Stimulated activated CD8-positive, alpha-beta memory T cell treated with anti-CD3 and anti-CD28 coated beads, Interleukin-12 subunit alpha, Interleukin-12 subunit beta, amount 100 ng/mL, for 4 hours (primary cell): Measurements from ENCODE around the gene GOLGA7B.

Source experiments
- DNase-seq: peaks from one replicate; pipeline ENCODE4 v3.0.0-alpha.2; 2020; ENCODE audit warnings: low read depth

Gene GOLGA7B

GRCh38 chr10:97849687-97850402 lies at the start of gene GOLGA7B:
Gene GOLGA7B (plus strand): TSS chr10:97849843. CDS start chr10:97850304, 461 bp downstream.
- peak; percentile 51 for DNase-seq

GRCh38 chr10:97800474-97800873 lies 49.2 kb upstream of the GOLGA7B start:
- DNase-seq = no peak

DNA sequence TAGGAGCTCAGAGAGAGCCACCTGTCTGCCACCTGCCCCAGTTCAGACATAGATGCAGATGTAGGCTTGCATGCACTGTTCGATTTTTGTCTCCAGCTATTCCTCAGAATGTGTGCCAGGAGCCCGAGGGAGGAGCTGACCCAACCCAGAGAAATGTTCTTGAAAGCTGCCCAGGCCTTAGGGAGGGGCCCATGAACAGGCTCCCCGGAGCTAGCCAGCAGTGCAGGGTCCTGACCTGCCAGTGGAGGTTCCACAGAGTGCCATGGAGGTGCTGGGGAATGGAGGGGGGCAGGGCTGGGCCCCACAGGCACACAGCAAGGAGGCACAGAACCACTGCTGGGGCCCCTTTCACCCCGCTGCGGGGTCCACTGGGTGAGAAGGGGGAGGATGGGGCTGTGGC lies 48.2 kb upstream of the GOLGA7B start:
- no peak for DNase-seq

- DNase-seq = no peak
These were observed 44.4 kb upstream of the GOLGA7B start for GRCh38 chr10:97805096-97805884.

DNA sequence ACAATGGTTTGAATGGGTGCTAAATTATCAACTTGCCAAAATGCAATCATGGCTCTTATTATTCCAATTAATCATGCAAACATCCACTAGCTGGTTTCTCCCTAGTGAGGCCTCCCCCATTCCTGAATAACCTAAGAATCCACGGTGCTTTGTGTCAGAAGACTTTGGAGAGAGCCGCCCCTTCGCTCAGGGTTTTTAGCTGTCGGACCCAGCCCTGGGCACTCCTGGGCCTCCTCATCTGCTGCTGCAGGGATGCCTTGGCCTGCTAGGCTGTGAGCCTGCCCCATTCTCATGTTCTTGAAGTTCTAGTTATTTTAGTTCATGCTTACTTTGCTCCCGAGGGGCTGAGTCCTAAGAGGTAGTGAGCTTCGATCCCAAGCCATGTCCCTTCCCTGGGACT lies 43.7 kb upstream of the GOLGA7B start:
- DNase-seq = no peak

- DNase-seq = no peak
These were observed 39.2 kb upstream of the GOLGA7B start for GRCh38 chr10:97810446-97810845.

DNA sequence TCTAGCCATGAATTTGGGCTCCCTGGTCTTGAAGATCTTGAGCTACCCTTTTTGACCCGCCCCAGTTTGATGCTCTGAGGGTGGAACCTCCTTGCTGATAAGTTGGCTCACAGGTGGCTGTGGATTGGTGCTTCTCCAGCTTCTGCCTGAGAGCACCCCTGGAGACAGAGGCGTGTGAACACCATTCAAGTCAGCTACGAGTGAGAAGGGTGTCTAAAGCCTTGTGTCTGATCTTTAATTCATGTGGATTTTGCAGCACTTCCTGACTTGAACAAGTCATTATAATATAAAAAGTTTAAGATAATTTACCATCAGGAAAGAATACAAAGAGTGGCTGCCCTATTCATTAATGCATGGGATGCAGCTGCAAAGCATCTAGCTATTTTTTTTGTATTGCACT lies 37.7 kb upstream of the GOLGA7B start:
- DNase-seq = no peak

DNA sequence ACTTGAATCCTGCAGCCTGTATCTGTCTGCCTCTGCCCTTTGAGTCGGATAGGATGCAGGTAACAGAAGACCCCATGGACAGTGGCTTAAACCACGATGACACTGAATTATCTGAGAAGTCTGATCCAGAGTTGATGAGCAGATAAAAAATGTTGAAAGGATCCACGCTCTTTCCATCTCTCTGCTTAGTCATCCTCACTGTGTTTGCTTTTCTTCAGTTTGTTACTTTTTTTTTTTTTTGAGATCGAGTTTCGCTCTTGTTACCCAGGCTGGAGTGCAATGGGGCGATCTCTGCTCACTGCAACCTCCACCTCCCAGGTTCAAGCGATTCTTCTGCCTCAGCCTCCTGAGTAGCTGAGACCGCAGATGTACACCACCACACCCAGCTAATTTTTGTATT lies 36.9 kb upstream of the GOLGA7B start:
- DNase-seq = no peak

DNA sequence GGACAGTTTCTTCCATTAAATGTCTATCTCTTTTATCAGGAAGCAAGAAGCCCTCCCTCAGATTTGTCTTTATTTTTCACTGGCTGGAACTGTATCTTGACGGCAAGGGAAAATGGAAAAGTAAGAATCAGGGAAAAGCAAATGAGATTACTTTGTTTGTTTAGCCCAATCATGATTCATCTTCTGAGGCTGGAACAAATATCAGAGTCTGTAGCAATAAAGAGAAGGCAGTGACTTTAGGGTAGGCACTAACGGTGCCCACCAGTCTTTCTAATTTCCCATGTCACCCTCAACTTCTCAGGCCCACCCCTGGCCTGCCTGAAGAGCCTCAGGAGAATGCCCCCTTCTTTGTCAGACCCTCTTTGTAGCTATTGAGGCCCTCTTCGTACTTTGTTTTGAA lies 36.3 kb upstream of the GOLGA7B start:
- no peak for DNase-seq

GRCh38 chr10:97814996-97815395 lies 34.6 kb upstream of the GOLGA7B start:
- no peak for DNase-seq

GRCh38 chr10:97816609-97817008 lies 33.0 kb upstream of the GOLGA7B start:
- no peak for DNase-seq

- no peak for DNase-seq
These were observed 31.1 kb upstream of the GOLGA7B start for GRCh38 chr10:97818572-97818971.

DNA sequence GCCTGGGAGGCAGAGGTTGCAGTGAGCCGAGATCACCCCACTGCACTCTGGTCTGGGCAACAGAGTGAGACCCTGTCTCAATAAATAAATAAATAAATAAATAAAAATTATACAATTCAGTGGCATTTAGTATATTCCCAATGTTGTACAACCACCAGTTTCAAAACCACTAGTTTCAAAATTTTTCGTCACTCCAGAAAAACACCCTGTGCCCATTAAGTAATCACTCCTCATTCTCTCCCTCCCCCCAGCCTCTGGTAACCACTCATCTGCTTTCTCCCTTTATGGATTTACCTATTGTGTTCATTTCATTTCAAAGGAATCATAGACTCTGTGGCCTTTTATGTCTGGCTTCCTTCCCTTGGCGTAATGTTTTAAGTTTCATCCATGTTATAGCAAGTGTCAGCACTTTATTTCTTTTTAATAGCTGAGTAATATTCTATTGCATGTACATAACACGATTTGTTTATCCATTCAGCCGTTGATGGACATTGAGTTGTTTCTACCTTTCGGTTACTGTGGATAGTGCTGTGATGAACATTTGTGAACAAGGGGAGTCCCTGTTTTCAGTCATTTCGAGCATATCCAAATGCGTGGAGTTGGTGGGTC lies 29.4 kb upstream of the GOLGA7B start:
- DNase-seq = no peak

- no peak for DNase-seq
These were observed 28.2 kb upstream of the GOLGA7B start for GRCh38 chr10:97821308-97822038.

DNA sequence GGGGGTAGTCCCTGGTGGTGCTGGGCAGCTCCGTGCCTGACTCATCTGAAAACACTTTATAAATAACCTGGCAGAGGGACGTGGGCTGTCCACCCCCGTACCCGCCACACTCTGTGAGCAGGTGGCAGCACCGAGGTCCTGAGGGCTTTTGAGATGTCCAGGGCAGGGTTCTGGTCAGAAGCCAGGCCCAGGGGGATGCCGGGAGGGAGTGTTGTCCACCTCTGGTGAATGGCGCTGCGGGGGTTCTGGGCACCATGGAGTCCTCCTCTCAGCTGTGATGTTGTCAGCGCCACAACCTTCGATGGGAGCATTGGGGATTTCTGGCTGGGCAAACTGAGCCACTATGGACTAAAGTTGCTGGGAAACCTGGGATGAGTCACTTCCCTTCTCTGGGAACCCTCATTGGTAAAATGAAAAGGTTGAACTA lies 27.4 kb upstream of the GOLGA7B start:
- no peak for DNase-seq

DNA sequence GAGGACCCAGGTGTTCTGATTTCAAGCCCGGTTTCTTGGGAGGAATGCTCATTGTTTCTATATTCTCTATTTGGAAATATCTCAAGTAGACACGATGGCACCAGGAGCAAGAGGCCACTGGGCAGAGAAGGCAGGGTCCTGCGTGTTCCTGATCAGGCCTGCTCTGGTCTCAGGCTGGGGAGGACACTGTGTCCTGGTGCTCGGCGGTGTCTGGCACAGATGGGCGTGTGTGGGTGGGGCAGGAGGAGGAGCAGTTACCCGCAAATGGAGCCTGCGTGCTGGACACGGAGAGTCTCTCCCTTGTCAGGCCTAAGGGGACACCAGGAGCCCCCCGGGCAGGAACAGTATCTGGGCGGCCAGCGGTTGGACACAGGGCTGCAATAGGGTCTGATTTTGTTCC lies 25.9 kb upstream of the GOLGA7B start:
- DNase-seq = no peak

GRCh38 chr10:97825020-97825760 lies 24.5 kb upstream of the GOLGA7B start:
- DNase-seq = no peak

GRCh38 chr10:97826892-97827291 lies 22.8 kb upstream of the GOLGA7B start:
- DNase-seq = no peak

DNA sequence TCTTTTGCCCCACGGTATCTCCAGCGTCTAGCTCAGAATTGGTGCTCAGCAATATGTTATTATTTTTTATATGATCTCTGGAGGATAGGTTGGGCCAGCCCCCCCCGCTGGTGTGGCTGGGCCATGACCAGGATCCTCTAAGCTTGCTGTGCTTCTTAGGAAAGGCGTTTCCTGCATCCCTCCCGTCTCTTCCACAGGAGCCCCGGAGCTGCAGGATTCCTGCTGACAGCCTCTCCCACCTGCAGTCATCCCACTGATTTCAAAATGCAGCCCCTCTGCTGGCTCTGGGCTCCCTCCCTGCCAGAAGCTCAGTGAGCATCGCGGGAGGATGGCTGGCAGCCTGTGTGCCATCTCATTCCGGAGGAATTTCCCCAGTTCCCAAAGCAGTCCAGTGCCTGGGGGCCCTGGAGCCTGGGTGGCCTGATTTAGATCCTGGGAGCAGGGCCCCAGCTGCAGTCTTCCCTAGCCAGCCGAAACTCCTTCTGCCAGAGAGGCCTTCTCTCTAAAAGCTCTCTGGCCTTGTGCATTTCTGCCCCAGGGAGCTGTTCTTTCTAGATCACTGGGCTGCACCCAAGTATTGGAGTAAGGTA lies 21.8 kb upstream of the GOLGA7B start:
- DNase-seq = no peak

DNA sequence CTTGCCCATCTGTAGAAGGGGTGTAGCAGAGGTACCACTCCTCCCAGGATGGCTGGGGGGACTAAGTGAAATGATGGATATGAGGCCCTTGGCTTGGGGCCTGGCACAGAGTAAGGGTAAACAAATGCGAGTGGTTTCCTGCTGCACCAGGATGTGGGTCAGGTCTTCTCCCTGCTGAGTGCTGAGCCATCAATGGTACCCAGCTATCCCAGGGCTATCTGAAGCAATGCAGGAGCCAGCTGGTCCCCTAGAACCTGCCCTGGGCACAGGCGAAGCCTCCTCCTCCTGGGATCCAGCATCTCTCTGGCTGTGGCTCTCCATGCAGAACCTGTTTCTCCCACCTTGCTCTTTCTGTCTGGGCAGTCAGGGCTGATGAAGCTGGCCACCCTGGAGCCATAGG lies 20.9 kb upstream of the GOLGA7B start:
- no peak for DNase-seq

DNA sequence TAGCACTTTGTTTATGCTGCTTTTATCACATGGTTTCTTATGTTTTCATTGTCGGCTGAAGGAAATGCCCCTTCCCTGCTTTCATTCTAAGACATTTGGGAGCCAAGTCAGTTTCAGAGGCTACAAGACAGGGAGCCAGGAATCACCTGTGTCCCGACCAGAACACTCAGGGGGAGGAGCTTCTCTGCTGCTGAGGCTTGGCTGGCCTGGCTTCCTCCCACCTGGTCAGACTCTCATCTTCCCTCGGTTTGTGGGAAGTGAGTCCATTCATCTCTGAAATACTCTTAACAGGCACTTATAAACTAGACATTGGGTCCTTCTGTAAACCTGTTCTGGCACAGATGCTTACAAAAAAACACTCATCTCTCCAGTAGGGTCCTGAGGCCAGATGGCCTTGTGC lies 19.6 kb upstream of the GOLGA7B start:
- DNase-seq = no peak
